Measurements from ENCODE around the gene MCM8.

DNA sequence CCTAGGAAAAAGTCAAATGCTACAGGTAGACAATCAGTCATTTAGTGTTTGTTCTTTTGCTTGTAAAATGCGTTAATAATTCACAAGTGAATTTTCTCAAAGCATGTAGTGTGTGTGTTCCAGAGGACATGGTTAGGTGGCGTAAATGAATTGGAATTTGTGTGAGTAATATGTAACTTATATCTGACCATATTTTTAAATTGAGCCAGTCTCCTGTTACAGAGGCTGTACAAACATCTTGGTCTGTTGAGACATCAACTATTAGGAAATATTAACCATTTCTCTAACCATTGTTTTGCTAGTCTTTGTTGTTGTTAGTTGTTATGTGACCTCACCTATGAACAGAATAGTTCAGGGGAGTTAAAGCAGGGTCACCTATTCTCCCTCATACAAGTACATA, 22.7 kb downstream of the MCM8 start:
- TF ChIP-seq, protein P1, sequence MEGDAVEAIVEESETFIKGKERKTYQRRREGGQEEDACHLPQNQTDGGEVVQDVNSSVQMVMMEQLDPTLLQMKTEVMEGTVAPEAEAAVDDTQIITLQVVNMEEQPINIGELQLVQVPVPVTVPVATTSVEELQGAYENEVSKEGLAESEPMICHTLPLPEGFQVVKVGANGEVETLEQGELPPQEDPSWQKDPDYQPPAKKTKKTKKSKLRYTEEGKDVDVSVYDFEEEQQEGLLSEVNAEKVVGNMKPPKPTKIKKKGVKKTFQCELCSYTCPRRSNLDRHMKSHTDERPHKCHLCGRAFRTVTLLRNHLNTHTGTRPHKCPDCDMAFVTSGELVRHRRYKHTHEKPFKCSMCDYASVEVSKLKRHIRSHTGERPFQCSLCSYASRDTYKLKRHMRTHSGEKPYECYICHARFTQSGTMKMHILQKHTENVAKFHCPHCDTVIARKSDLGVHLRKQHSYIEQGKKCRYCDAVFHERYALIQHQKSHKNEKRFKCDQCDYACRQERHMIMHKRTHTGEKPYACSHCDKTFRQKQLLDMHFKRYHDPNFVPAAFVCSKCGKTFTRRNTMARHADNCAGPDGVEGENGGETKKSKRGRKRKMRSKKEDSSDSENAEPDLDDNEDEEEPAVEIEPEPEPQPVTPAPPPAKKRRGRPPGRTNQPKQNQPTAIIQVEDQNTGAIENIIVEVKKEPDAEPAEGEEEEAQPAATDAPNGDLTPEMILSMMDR (IDR thresholded peaks at IDR 0.05): no peak
- no peak for TF ChIP-seq POLR2A (IDR thresholded peaks at IDR 0.05)

Data from esophagus squamous epithelium (tissue), 4 donors.